HFFc6 (cell line): ENCODE data around the gene HACD3. TPM values are rescaled to one million over a fixed set of nuclear protein-coding genes. Genes with fewer than 3 reads are reported as not detected.

Experiments
- DNase-seq: peaks from one replicate; pipeline ENCODE4 v3.0.0-alpha.2; 2018
- H3K27ac Mint-ChIP-seq: 2 replicates; pipeline ENCODE4 v1.8.0; 2020; ENCODE audit warnings: mild to moderate bottlenecking, mixed read lengths
- H3K27me3 Mint-ChIP-seq: 2 replicates; pipeline ENCODE4 v1.8.0; 2021; ENCODE audit warnings: mild to moderate bottlenecking, moderate library complexity, mixed read lengths; ENCODE audit not compliant: insufficient read depth
- H3K36me3 Mint-ChIP-seq: 2 replicates; pipeline ENCODE4 v1.8.0; 2021; ENCODE audit warnings: low read depth, mixed read lengths
- H3K4me1 Mint-ChIP-seq: 2 replicates; pipeline ENCODE4 v1.8.0; 2020; ENCODE audit warnings: low read depth, mixed read lengths
- H3K4me3 Mint-ChIP-seq: 2 replicates; pipeline ENCODE4 v1.8.0; 2020; ENCODE audit warnings: mild to moderate bottlenecking, moderate library complexity, mixed read lengths
- H3K9me3 Mint-ChIP-seq: 2 replicates; pipeline ENCODE4 v1.8.0; 2020; ENCODE audit warnings: mild to moderate bottlenecking, mixed read lengths
- total RNA-seq, 6 experiments: library from RNA; stranded (reverse); fragmentation: NEBNext Ultra II Directional; extraction: Animal tissue kit (Norgen Biotek cat#: 25700); gene quantifications; 2 replicates in 1 of 6; 3 replicates in 5 of 6; pipeline ENCODE4 v1.2.3, GENCODE V29; 2021
- TF ChIP-seq, protein P1 (sequence below): fragments of 200-600 bp; sonication (generic); IDR thresholded peaks from 2 replicates; pipeline ENCODE4 v1.5.0; 2021; ENCODE audit warnings: antibody characterized with exemption, mild to moderate bottlenecking

The HACD3 gene
- total RNA-seq, 6 experiments from 2014 or later = 58.7 to 71.1 (median 65.7) TPM

DNA sequence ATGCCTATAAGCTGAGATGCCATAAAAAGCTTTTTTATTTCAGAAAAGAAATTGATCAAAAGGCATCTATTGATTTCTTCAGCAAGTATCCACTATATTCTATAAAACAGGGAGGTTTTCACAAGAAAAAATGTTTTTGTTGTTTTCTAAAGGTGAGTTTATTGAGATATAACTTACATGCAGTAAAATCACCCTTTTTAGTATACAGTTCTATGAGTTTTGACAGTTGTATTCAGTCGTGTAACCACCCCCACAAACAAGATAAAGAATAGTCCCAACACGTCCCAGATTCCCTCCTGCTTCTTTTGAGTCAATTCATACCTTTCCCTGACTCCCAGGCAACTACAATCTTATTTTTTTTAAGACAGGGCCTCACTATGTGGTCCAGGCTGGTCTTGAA, 72.9 kb downstream of the HACD3 start:
- H3K4me3 Mint-ChIP-seq = no peak overlapping the region
- no peak for DNase-seq
- H3K4me1 Mint-ChIP-seq = no peaks in the 10 kb centered on the region
- H3K27me3 Mint-ChIP-seq = no peaks in the 10 kb centered on the region
- peaks cover 8% of the 10 kb centered on the region for H3K36me3 Mint-ChIP-seq
- H3K9me3 Mint-ChIP-seq = no peaks in the 10 kb centered on the region
- H3K27ac Mint-ChIP-seq = no peak overlapping the region
- TF ChIP-seq, protein P1, sequence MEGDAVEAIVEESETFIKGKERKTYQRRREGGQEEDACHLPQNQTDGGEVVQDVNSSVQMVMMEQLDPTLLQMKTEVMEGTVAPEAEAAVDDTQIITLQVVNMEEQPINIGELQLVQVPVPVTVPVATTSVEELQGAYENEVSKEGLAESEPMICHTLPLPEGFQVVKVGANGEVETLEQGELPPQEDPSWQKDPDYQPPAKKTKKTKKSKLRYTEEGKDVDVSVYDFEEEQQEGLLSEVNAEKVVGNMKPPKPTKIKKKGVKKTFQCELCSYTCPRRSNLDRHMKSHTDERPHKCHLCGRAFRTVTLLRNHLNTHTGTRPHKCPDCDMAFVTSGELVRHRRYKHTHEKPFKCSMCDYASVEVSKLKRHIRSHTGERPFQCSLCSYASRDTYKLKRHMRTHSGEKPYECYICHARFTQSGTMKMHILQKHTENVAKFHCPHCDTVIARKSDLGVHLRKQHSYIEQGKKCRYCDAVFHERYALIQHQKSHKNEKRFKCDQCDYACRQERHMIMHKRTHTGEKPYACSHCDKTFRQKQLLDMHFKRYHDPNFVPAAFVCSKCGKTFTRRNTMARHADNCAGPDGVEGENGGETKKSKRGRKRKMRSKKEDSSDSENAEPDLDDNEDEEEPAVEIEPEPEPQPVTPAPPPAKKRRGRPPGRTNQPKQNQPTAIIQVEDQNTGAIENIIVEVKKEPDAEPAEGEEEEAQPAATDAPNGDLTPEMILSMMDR = no peak

DNA sequence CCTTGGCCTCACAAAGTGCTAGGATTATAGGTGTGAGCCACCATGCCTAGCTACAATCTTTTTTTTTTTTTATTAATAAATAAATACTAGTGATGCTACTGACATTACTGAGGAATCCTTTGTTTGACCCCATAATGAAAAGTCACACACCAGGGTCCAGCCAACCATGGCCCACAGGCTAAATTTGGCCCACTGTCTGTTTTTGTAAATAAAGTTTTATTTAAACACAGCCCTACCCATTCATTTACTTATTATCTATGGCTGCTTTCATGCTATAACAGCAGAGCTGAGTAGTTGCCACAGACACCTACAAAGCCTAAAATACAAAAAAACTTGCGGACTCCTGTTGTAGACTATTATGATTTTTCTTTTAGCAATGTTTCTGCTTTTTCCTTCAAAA, 73.3 kb downstream of the HACD3 start:
- no peak overlapping the region for H3K27ac Mint-ChIP-seq
- peaks cover 3% of the 10 kb centered on the region for H3K36me3 Mint-ChIP-seq
- no peak overlapping the region for H3K4me3 Mint-ChIP-seq
- no peak for DNase-seq
- no peaks in the 10 kb centered on the region for H3K27me3 Mint-ChIP-seq
- TF ChIP-seq, protein P1 = no peak
- no peaks in the 10 kb centered on the region for H3K9me3 Mint-ChIP-seq
- H3K4me1 Mint-ChIP-seq = no peaks in the 10 kb centered on the region

DNA sequence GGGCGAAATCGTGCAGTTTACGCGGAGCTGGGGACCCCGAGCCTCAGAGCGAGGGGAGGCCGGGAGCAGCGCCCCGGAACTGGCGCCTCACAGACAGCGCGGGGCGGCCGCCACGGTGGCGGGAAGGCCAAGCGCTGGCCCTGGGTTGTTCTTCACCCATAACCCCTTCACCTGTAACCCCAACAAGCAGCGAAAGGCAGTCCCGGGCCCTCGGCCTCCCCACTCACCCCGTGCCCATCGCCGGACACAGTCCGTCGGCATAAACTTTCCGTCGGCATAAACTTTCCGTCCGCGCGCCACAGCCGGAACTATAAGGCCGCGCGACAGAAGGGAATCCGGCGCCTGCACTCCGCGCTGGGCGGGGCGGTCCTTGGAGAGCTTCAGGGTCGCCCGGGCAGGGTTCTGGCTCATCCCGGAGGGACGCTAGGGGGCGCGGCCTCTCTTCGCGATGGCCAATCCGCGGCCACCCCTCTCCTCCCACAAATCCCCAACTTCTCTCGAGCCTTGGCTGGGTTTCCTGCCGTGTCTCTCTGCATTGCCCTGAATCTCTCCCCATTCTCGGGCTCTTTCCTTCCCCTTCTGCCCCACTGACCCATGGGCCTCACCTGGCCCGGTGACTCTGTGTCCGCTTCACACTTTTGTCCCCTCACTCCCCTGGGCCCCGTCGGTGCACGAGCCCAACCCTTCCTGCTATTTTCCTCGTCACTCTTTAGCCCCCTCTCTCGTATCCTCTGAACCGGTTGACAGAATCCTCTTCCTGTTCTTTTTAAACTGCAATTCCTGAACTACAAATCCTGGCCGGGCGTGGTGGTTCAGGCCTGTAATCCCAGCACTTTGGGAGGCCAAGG, 80.8 kb downstream of the HACD3 start, which contains the start of gene INTS14:
TSS of gene INTS14 (minus strand) at position 261 of the 848 bp plus-strand sequence. CDS start 3,751 bp downstream, outside the sequence.
- Mint-ChIP-seq H3K27ac (peak within 1 kb of the TSS; percentile 97), H3K36me3 (peaks cover under 1% of the 10 kb centered on the region), H3K4me3 (peak within 1 kb of the TSS; percentile 91), H3K4me1 (peaks cover 27% of the 10 kb centered on the region), H3K27me3 (peaks cover 4% of the 10 kb centered on the region), H3K9me3 (no peaks in the 10 kb centered on the region)
- TF ChIP-seq, protein P1 = peak; percentile 87
- DNase-seq = peak; percentile 95

DNA sequence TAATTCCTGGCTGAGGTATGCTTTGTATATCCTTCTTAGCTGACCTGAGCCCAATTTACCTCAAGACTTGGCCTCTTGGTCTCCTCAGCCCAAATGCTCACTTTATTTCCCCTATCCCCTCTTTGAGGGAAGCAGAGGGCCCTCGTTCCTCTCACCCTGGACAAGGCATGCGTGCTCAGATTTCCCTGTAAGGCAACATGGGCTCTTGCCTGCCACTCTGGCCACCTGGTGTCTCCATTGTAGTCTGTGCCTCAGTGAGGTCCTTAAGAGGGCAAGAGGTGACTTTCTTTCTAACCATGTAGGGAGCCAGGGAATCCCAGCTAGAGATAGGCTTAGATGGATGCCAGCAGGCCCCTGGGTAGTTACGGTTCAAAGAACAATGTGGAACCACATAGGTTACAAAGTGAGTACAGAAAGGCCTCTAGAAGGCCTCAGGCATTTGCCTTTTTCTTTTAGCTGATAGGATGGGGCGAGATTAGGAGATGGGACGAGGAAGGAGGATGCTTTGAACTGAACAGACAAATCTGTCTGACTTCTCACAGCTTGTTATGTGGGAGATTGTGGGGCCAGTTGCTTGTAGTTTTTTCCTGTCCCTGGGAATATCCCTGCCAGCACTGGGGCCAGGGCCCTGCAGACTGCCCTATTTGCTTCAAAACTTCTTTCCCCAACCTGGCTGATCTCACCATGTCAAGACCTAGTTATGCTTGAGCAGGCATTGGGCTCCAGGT, 81.8 kb downstream of the HACD3 start:
- Mint-ChIP-seq H3K36me3 (peaks cover 7% of the 10 kb centered on the region), H3K27ac (peak overlapping the region; percentile 97), H3K9me3 (no peaks in the 10 kb centered on the region; the same call in 1 of the 2 replicates), H3K4me3 (peak overlapping the region; percentile 91), H3K4me1 (peaks cover 27% of the 10 kb centered on the region), H3K27me3 (peaks cover 4% of the 10 kb centered on the region)
- TF ChIP-seq, protein P1 = no peak
- no peak for DNase-seq

DNA sequence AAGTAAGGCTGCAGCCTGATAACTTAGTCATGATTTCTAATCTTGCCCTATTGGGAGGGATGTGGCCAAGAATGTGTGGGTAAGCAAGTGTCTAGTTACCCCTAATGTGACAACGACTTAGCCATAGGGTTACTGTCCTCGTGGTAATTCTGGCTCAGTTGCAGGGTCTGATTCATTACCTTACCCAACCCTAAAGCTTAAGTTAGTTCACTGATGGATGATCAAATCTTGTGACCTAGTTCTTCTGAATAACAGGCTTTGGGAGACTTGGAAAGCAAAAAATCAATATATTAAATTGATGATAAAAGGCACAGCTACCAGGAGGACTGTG, 82.3 kb downstream of the HACD3 start:
- DNase-seq = no peak
- TF ChIP-seq, protein P1 = no peak
- H3K9me3 Mint-ChIP-seq = no peaks in the 10 kb centered on the region; the same call in 1 of the 2 replicates
- peaks cover 11% of the 10 kb centered on the region for H3K36me3 Mint-ChIP-seq
- peak overlapping the region; percentile 97 for H3K27ac Mint-ChIP-seq
- H3K27me3 Mint-ChIP-seq = peaks cover 4% of the 10 kb centered on the region
- H3K4me1 Mint-ChIP-seq = peaks cover 27% of the 10 kb centered on the region
- peak overlapping the region; percentile 91 for H3K4me3 Mint-ChIP-seq
